GM12878 (cell line): ENCODE measurements around the gene PHYHIPL. TPM values are rescaled to one million over a fixed set of nuclear protein-coding genes. Genes with fewer than 3 reads are reported as not detected.

Experiments
- ATAC-seq: fragments of 200-7000 bp; cut with Tn5 transposase; 3 replicates; pipeline ENCODE4 v1.9.1; 2020; ENCODE audit warnings: mild to moderate bottlenecking, moderate library complexity
- Bru-seq: library from RNA; stranded (reverse); fragments of 400-500 nt; gene quantifications from one replicate; lab custom pipeline; 2021; lab: Mats Ljungman, UMichigan
- BruChase-seq, 2 experiments: library from RNA; stranded (reverse); fragments of 400-500 nt; gene quantifications; one replicate each; lab custom pipeline; 2021; lab: Mats Ljungman, UMichigan
- BruUV-seq: library from RNA; stranded (reverse); fragments of 400-500 nt; replicated peaks from 2 replicates; lab custom pipeline; 2021; lab: Mats Ljungman, UMichigan
- CTCF ChIA-PET: fragments of 300-600 bp; sonication (Branson Sonifier 250); formaldehyde crosslinking; extraction: SDS; loops from one replicate; lab custom pipeline; 2021; ENCODE audit warnings: inconsistent platforms; lab: Yijun Ruan, JAX
- POLR2A ChIA-PET: fragments of 350-600 bp; formaldehyde crosslinking; extraction: SDS; loops from one replicate; lab custom pipeline; 2021; ENCODE audit warnings: inconsistent platforms; lab: Charles Lee
- RAD21 ChIA-PET: fragments of 300-600 bp; sonication (Branson Sonifier 250); formaldehyde crosslinking; loops from one replicate; lab custom pipeline; 2023; ENCODE audit warnings: antibody characterized with exemption; ENCODE audit not compliant: unreplicated experiment; lab: Charles Lee
- SMC1A ChIA-PET: fragments of 300-600 bp; sonication (Branson Sonifier 250); formaldehyde crosslinking; loops from one replicate; lab custom pipeline; 2023; ENCODE audit not compliant: unreplicated experiment, uncharacterized antibody; lab: Charles Lee
- DNase-seq: peaks from one replicate; pipeline ENCODE4 v3.0.0-alpha.2; 2011; ENCODE audit warnings: low read depth, low spot score
- FAIRE-seq: peaks from 3 replicates; lab custom pipeline; 2011; peaks lifted over from hg19 to GRCh38; lab: Jason Lieb, UNC
- H2AFZ ChIP-seq: 2 replicates; pipeline ENCODE4 v1.6.0; 2011; ENCODE audit warnings: low read depth, low read length, control low read depth; ENCODE audit not compliant: control insufficient read depth
- H3K27ac ChIP-seq: 2 replicates; pipeline ENCODE4 v1.5.1; 2011; ENCODE audit warnings: control low read depth; ENCODE audit not compliant: control insufficient read depth, insufficient read depth
- H3K27me3 ChIP-seq, 2 experiments: replicated peaks in 1 of 2; 2 replicates each; pipeline versions ENCODE4 v1.6.0 to v1.6.1; 2011; ENCODE audit warnings: low read length in 1 of 2; ENCODE audit not compliant: control insufficient read depth in 2 of 2, insufficient read depth in 2 of 2
- H3K36me3 ChIP-seq, 2 experiments: 2 replicates each; pipeline ENCODE4 v1.5.1; 2011; ENCODE audit warnings: low read length in 1 of 2; ENCODE audit not compliant: control insufficient read depth in 2 of 2, insufficient read depth in 2 of 2
- H3K4me1 ChIP-seq: 2 replicates; pipeline ENCODE4 v1.6.1; 2011; ENCODE audit warnings: mild to moderate bottlenecking, low read length, moderate library complexity, mixed read lengths; ENCODE audit not compliant: control insufficient read depth, insufficient read depth
- H3K4me2 ChIP-seq: 2 replicates; pipeline ENCODE4 v1.6.0; 2011; ENCODE audit warnings: control low read depth; ENCODE audit not compliant: control insufficient read depth, insufficient read depth
- H3K4me3 ChIP-seq: fragments of 200-600 bp; sonication (generic); 2 replicates; pipeline ENCODE4 v1.5.1; 2016
- H3K79me2 ChIP-seq: 2 replicates; pipeline ENCODE4 v1.6.0; 2011; ENCODE audit warnings: low read length; ENCODE audit not compliant: control insufficient read depth, insufficient read depth
- H3K9ac ChIP-seq: 2 replicates; pipeline ENCODE4 v1.8.0; 2011; ENCODE audit warnings: low read length, control low read depth, mixed read lengths; ENCODE audit not compliant: control insufficient read depth, insufficient read depth
- H3K9me3 ChIP-seq: replicated peaks from 3 replicates; pipeline ENCODE4 v1.5.1; 2011; ENCODE audit warnings: mild to moderate bottlenecking, low read length; ENCODE audit not compliant: control insufficient read depth, insufficient read depth
- H4K20me1 ChIP-seq: 2 replicates; pipeline ENCODE4 v1.6.0; 2011; ENCODE audit not compliant: control insufficient read depth, insufficient read depth
- BHLHE40 ChIP-seq, 2 experiments: fragments of 450-650 bp in 1 of 2; IDR thresholded peaks; 2 replicates each; pipeline ENCODE4 v1.6.1; 2011 to 2017; ENCODE audit warnings: low read depth in 2 of 2, borderline replicate concordance in 1 of 2, improper control_type of control experiment in 1 of 2, low read length in 1 of 2, mild to moderate bottlenecking in 1 of 2
- BMI1 ChIP-seq: fragments of 450-650 bp; IDR thresholded peaks from 2 replicates; pipeline ENCODE4 v1.6.1; 2016; ENCODE audit warnings: mild to moderate bottlenecking, moderate library complexity, borderline replicate concordance
- BRCA1 ChIP-seq: IDR thresholded peaks from 2 replicates; pipeline ENCODE4 v1.6.1; 2011; ENCODE audit warnings: low read depth, low read length, improper control_type of control experiment
- FOS ChIP-seq: IDR thresholded peaks from 3 replicates; pipeline ENCODE4 v1.6.1; 2011; ENCODE audit warnings: borderline replicate concordance; ENCODE audit not compliant: insufficient read length; ENCODE audit errors: extremely low read depth
- FOXM1 ChIP-seq: IDR thresholded peaks from 2 replicates; pipeline ENCODE4 v1.6.1; 2012; ENCODE audit warnings: low read depth, mild to moderate bottlenecking, inconsistent platforms, low read length, moderate library complexity
- MAX ChIP-seq: IDR thresholded peaks from 2 replicates; pipeline ENCODE4 v1.6.1; 2012; ENCODE audit warnings: low read depth, low read length, improper control_type of control experiment
- NBN ChIP-seq: fragments of 450-650 bp; IDR thresholded peaks from 2 replicates; pipeline ENCODE4 v1.6.1; 2016
- NRF1 ChIP-seq: conservative IDR thresholded peaks from 2 replicates; pipeline ENCODE4 v1.6.1; 2011; ENCODE audit warnings: mild to moderate bottlenecking, low read depth, low read length, improper control_type of control experiment
- RELB ChIP-seq: fragments of 450-650 bp; IDR thresholded peaks from 2 replicates; pipeline ENCODE4 v1.6.1; 2017; ENCODE audit warnings: low read depth, mild to moderate bottlenecking, moderate library complexity
- SMAD5 ChIP-seq: IDR thresholded peaks from 2 replicates; pipeline ENCODE4 v1.6.1; 2016; ENCODE audit warnings: antibody characterized with exemption, low read depth
- TAF1 ChIP-seq: IDR thresholded peaks from 2 replicates; pipeline ENCODE4 v1.6.1; 2011; ENCODE audit warnings: mild to moderate bottlenecking, low read depth, low read length, borderline replicate concordance
- ZNF687 ChIP-seq: fragments of 450-650 bp; IDR thresholded peaks from 2 replicates; pipeline ENCODE4 v1.6.1; 2017; ENCODE audit warnings: mild to moderate bottlenecking, moderate library complexity
- WGBS: methylation state at CpG from one replicate; pipeline ENCODE4 v1.1.6; 2016; ENCODE audit warnings: low lambda C conversion rate; ENCODE audit not compliant: insufficient replicate concordance, insufficient coverage; ENCODE audit errors: missing lambda C conversion rate; 5-methylcytosine and 5-hydroxymethylcytosine counted together
- in situ Hi-C: fragments of 300-500 bp; cut with MboI; formaldehyde crosslinking; loops from 9 replicates; pipeline ENCODE4 v1.14.3; 2018; ENCODE audit warnings: mixed read lengths
- intact Hi-C: fragments of 100-400 bp; cut with micrococcal nuclease; formaldehyde crosslinking; loops from one replicate; pipeline ENCODE4 v1.14.2; 2022; ENCODE audit not compliant: unreplicated experiment
- long read RNA-seq, 2 experiments: library from polyadenylated mRNA; unstranded; transcript quantifications; one replicate each; pipeline ENCODE4 v2.0.0, GENCODE V29; 2019 to 2020
- polyA minus RNA-seq, 3 experiments: library from RNA; depleted of rRNA, polyadenylated mRNA; stranded (reverse); fragments of >200 nt; gene quantifications; 2 replicates each; pipeline ENCODE4 v1.2.3, GENCODE V29; 2011
- polyA plus RNA-seq, 11 experiments: library from polyadenylated mRNA; depleted of rRNA in 4 of 11; unstranded in 6 of 11; stranded (reverse) in 5 of 11; fragments of >200 nt; fragmentation: Nextera tagmentation in 4 of 11; fragmentation: Illumina TruSeq in 1 of 11; extraction: Ambion mirVana in 4 of 11; extraction: Trizol in 1 of 11; gene quantifications; 1 replicate in 1 of 11; 2 replicates in 10 of 11; pipeline versions ENCODE4 v1.2.1 to v1.2.3, GENCODE V29; 2011 to 2016; ENCODE audit warnings: inconsistent platforms in 2 of 11, missing spikeins in 2 of 11, low read depth in 1 of 11
- total RNA-seq, 4 experiments: library from RNA; depleted of rRNA in 3 of 4; stranded (reverse); fragments of >200 nt in 3 of 4; fragmentation: Illumina TruSeq in 1 of 4; extraction: Trizol in 1 of 4; gene quantifications; 2 replicates each; pipeline versions ENCODE4 v1.2.1 to v1.2.3, GENCODE V29; 2013 to 2021

The PHYHIPL gene
- 5.0 and 5.6 TPM in 2 replicates for total RNA-seq (2013; cell fraction: nucleolus; rRNA removed)
- total RNA-seq (2014; rRNA removed): 0.16 and 0.40 TPM in 2 replicates
- 0.05 TPM in 1 of 2 replicates, not detected in the other for total RNA-seq (2014; rRNA removed; fragmentation: Illumina TruSeq; extraction: Trizol)
- 0.11 and 0.26 TPM in 2 replicates for total RNA-seq (2021)
- polyA plus RNA-seq (2011; ENCODE audit: low read depth): 0.08 TPM
- polyA plus RNA-seq (2011; rRNA removed): 0.38 and 0.46 TPM in 2 replicates
- 0.18 and 0.30 TPM in 2 replicates for polyA plus RNA-seq (2011; cell fraction: cytosol; rRNA removed)
- polyA plus RNA-seq (2011; cell fraction: nucleus; rRNA removed): 0.10 and 0.16 TPM in 2 replicates
- 0.04 and 0.18 TPM in 2 replicates for polyA plus RNA-seq (2012)
- polyA plus RNA-seq (2014; fragmentation: Illumina TruSeq; extraction: Trizol): 0.15 and 0.57 TPM in 2 replicates
- under 1 TPM; 0.08 to 0.09 TPM for polyA plus RNA-seq (2014; fragmentation: Nextera tagmentation; extraction: Ambion mirVana)
- polyA plus RNA-seq (2014; rRNA removed): 0.03 and 0.06 TPM in 2 replicates
- under 1 TPM in 1 of 2 experiments, not detected in 1; 0.21 TPM for polyA plus RNA-seq (2016; fragmentation: Nextera tagmentation; extraction: Ambion mirVana)
- polyA minus RNA-seq (2011; rRNA and poly(A)+ RNA removed): 0.10 and 0.44 TPM in 2 replicates
- polyA minus RNA-seq (2011; cell fraction: cytosol; rRNA and poly(A)+ RNA removed): 1.5 TPM in 1 of 2 replicates, not detected in the other
- 0.12 and 0.29 TPM in 2 replicates for polyA minus RNA-seq (2011; cell fraction: nucleus; rRNA and poly(A)+ RNA removed)
- percentile 63 among the genes with signal in this experiment for Bru-seq, nascent RNA
- BruChase-seq, experiment 1, labeled RNA remaining after a 6-hour chase: percentile 54 among the genes with signal in this experiment
- percentile 54 among the genes with signal in this experiment for BruChase-seq, experiment 2, labeled RNA remaining after a 2-hour chase
- long read RNA-seq, experiment 1, partial matches to known transcripts: 0 of 1 reads
- long read RNA-seq, experiment 1, other reads (novel, unspliced or antisense): 0 of 1 reads
- long read RNA-seq, experiment 2, partial matches to known transcripts: 0 of 4 reads
- long read RNA-seq, experiment 2, other reads (novel, unspliced or antisense): 2 of 4 reads

- Histone ChIP-seq H2AFZ (no peak within 1 kb of the TSS), H3K27ac (no peak within 1 kb of the TSS), H3K36me3 (no peaks in the 10 kb centered on the region), H3K4me1 (no peaks in the 10 kb centered on the region), H3K27me3 (peaks cover 0 to 4% of the 10 kb centered on the region in 2 experiments; a peak in 1 of 4 replicates), H3K9ac (no peak within 1 kb of the TSS), H3K9me3 (no peaks in the 10 kb centered on the region; the same call in 2 of the 3 replicates), H4K20me1 (no peaks in the 10 kb centered on the region), H3K79me2 (no peaks in the 10 kb centered on the region), H3K4me2 (no peak within 1 kb of the TSS), H3K4me3 (no peak within 1 kb of the TSS)
- SMC1A ChIA-PET: interaction anchor here (1.5 to 2.5 kb wide), 2 partner anchors 62 to 128 kb away, joined by 3 to 8 read pairs; no protein-coding TSS in a partner anchor
- peak; percentile 74 for ATAC-seq
- intact Hi-C loops (no loop called here), in situ Hi-C loops (no loop called here)
- POLR2A ChIA-PET: interaction anchor here (1.0 kb wide), 1 partner anchor 108 kb away, joined by 3 read pairs; no protein-coding TSS in a partner anchor
- BruUV-seq: no TSS peak
- CTCF ChIA-PET: interaction anchor here (0.9 kb wide), 1 partner anchor 59 kb away, joined by 3 read pairs; no protein-coding TSS in a partner anchor
- FAIRE-seq: no peak
- DNase-seq: no peak
- RAD21 ChIA-PET: interaction anchor here (1.0 to 1.8 kb wide), 3 partner anchors 45 to 223 kb away, joined by 3 to 5 read pairs (median 4); no protein-coding TSS in a partner anchor
- WGBS: 49% methylated on average over 43 of the region's 90 CpGs
- TF ChIP-seq NBN (no peak), BMI1 (no peak), ZNF687 (peak; percentile 26; the same call in 1 of the 2 replicates), NRF1 (peak; percentile 32), RELB (no peak), FOS (no peak), BRCA1 (no peak), SMAD5 (no peak), MAX (peak; percentile 17; the same call in 1 of the 2 replicates), TAF1 (no peak), FOXM1 (no peak), BHLHE40 (IDR thresholded peaks at IDR 0.05; ENCODE audit: borderline replicate concordance in 1 of 2, low read depth in 2 of 2, low read length in 1 of 2) (peak; percentile 68 to 82; a peak in 3 of 4 replicates)
Observed at GRCh38 chr10:59176241-59177030, at the start of gene PHYHIPL. TSS of gene PHYHIPL (plus strand) at chr10:59176643. CDS start at chr10:59176854, 211 bp downstream.
